NCI-H1092 (cell line): Measurements from ENCODE around the gene EPPIN.

ENCODE experiments used
- DNase-seq: peaks from one replicate; lab custom pipeline; 2025; lab: John Stamatoyannopoulos, UW

EPPIN gene

GRCh38 chr20:45538209-45538799, 8.9 kb downstream of the EPPIN start:
- DNase-seq, result no peak

GRCh38 chr20:45527294-45527693, 19.9 kb downstream of the EPPIN start:
- DNase-seq, result no peak

GRCh38 chr20:45523821-45524220, 23.4 kb downstream of the EPPIN start:
- no peak for DNase-seq

GRCh38 chr20:45518282-45518681, 28.9 kb downstream of the EPPIN start:
- DNase-seq, result no peak

GRCh38 chr20:45515147-45515913, 31.9 kb downstream of the EPPIN start, which contains the start of gene SPINT3:
Gene SPINT3, minus strand, starts transcription at chr20:45515622. Its CDS starts 14 bp downstream, at chr20:45515608.
- no peak for DNase-seq

- DNase-seq, result no peak
Observed at GRCh38 chr20:45510242-45510862, 36.8 kb downstream of the EPPIN start.

- DNase-seq, result no peak
Observed at GRCh38 chr20:45509091-45509490, 38.1 kb downstream of the EPPIN start.

GRCh38 chr20:45508068-45508886, 38.9 kb downstream of the EPPIN start:
- no peak for DNase-seq

- no peak for DNase-seq
Observed at GRCh38 chr20:45507011-45507820, 40.0 kb downstream of the EPPIN start.

GRCh38 chr20:45506398-45506797, 40.8 kb downstream of the EPPIN start:
- DNase-seq, result no peak

- no peak for DNase-seq
Observed at GRCh38 chr20:45503403-45503802, 43.8 kb downstream of the EPPIN start.

GRCh38 chr20:45502561-45502960, 44.6 kb downstream of the EPPIN start:
- DNase-seq, result no peak

GRCh38 chr20:45501600-45501999, 45.6 kb downstream of the EPPIN start:
- DNase-seq, result no peak

GRCh38 chr20:45500022-45500421, 47.2 kb downstream of the EPPIN start:
- no peak for DNase-seq

- no peak for DNase-seq
Observed at GRCh38 chr20:45497971-45498494, 49.2 kb downstream of the EPPIN start.

- no peak for DNase-seq
Observed at GRCh38 chr20:45496166-45496565, 51.0 kb downstream of the EPPIN start.

- no peak for DNase-seq
Observed at GRCh38 chr20:45495501-45495941, 51.7 kb downstream of the EPPIN start.
